ENCODE measurements around the gene MEGF9.

Gene MEGF9

GRCh38 chr9:120711841-120712538 lies 2.3 kb downstream of the MEGF9 start:
- no peak overlapping the region for H2AFZ ChIP-seq (ENCODE audit: low read length)
- H3K79me2 ChIP-seq (ENCODE audit: insufficient read depth, low read length): peaks cover 15% of the 10 kb centered on the region; the same call in 1 of the 2 replicates
- TF ChIP-seq EZH2 (IDR thresholded peaks at IDR 0.05; ENCODE audit: borderline replicate concordance, low read length) (no peak), CTCF (IDR thresholded peaks at IDR 0.05; ENCODE audit: low read length) (no peak)
- H4K20me1 ChIP-seq (ENCODE audit: insufficient read depth, low read length): no peaks in the 10 kb centered on the region
- H3K4me3 ChIP-seq (ENCODE audit: low read depth, low read length, poor library complexity, severe bottlenecking): peak overlapping the region; percentile 84
- H3K9ac ChIP-seq (ENCODE audit: low read length): peak overlapping the region; percentile 82; the same call in 1 of the 2 replicates
- H3K27me3 ChIP-seq (ENCODE audit: insufficient read depth, low read length): no peaks in the 10 kb centered on the region
- no peaks in the 10 kb centered on the region for H3K9me3 ChIP-seq (ENCODE audit: low read length)
- peak overlapping the region; percentile 52 for H3K27ac ChIP-seq (ENCODE audit: low read depth, low read length, poor library complexity, severe bottlenecking)
- peak overlapping the region; percentile 92 for H3K4me2 ChIP-seq (ENCODE audit: low read length)
- no peaks in the 10 kb centered on the region for H3K9me2 ChIP-seq (ENCODE audit: low read depth, low read length)
- peaks cover 52% of the 10 kb centered on the region for H3K4me1 ChIP-seq (ENCODE audit: insufficient read depth, low read length, severe bottlenecking)
- H3K36me3 ChIP-seq (ENCODE audit: insufficient read depth, low read length): no peaks in the 10 kb centered on the region
- H3F3A ChIP-seq (ENCODE audit: insufficient read depth, low read length): no peaks in the 10 kb centered on the region

- H3F3A ChIP-seq (ENCODE audit: insufficient read depth, low read length): no peaks in the 10 kb centered on the region
- no peak overlapping the region; the same call in 1 of the 2 replicates for H3K9ac ChIP-seq (ENCODE audit: low read length)
- no peaks in the 10 kb centered on the region for H3K9me3 ChIP-seq (ENCODE audit: low read length)
- H3K4me3 ChIP-seq (ENCODE audit: low read depth, low read length, poor library complexity, severe bottlenecking): peak overlapping the region; percentile 84
- H3K27ac ChIP-seq (ENCODE audit: low read depth, low read length, poor library complexity, severe bottlenecking): peak overlapping the region; percentile 52
- H3K36me3 ChIP-seq (ENCODE audit: insufficient read depth, low read length): no peaks in the 10 kb centered on the region
- TF ChIP-seq EZH2 (IDR thresholded peaks at IDR 0.05; ENCODE audit: borderline replicate concordance, low read length) (no peak), CTCF (IDR thresholded peaks at IDR 0.05; ENCODE audit: low read length) (no peak)
- no peak overlapping the region for H2AFZ ChIP-seq (ENCODE audit: low read length)
- peaks cover 53% of the 10 kb centered on the region for H3K4me1 ChIP-seq (ENCODE audit: insufficient read depth, low read length, severe bottlenecking)
- H3K9me2 ChIP-seq (ENCODE audit: low read depth, low read length): no peaks in the 10 kb centered on the region
- no peaks in the 10 kb centered on the region for H4K20me1 ChIP-seq (ENCODE audit: insufficient read depth, low read length)
- H3K27me3 ChIP-seq (ENCODE audit: insufficient read depth, low read length): no peaks in the 10 kb centered on the region
- H3K4me2 ChIP-seq (ENCODE audit: low read length): peak overlapping the region; percentile 92
- peaks cover 18% of the 10 kb centered on the region; the same call in 1 of the 2 replicates for H3K79me2 ChIP-seq (ENCODE audit: insufficient read depth, low read length)
These were observed 2.9 kb downstream of the MEGF9 start for GRCh38 chr9:120711354-120711753.

GRCh38 chr9:120710110-120710981 lies 3.9 kb downstream of the MEGF9 start:
- peaks cover 22% of the 10 kb centered on the region; the same call in 1 of the 2 replicates for H3K79me2 ChIP-seq (ENCODE audit: insufficient read depth, low read length)
- H3K4me1 ChIP-seq (ENCODE audit: insufficient read depth, low read length, severe bottlenecking): peaks cover 53% of the 10 kb centered on the region
- TF ChIP-seq EZH2 (IDR thresholded peaks at IDR 0.05; ENCODE audit: borderline replicate concordance, low read length) (no peak), CTCF (IDR thresholded peaks at IDR 0.05; ENCODE audit: low read length) (no peak)
- peak overlapping the region; percentile 92 for H3K4me2 ChIP-seq (ENCODE audit: low read length)
- no peak overlapping the region for H2AFZ ChIP-seq (ENCODE audit: low read length)
- H3K27me3 ChIP-seq (ENCODE audit: insufficient read depth, low read length): no peaks in the 10 kb centered on the region
- no peaks in the 10 kb centered on the region for H3K9me3 ChIP-seq (ENCODE audit: low read length)
- peak overlapping the region; percentile 51 for H3K27ac ChIP-seq (ENCODE audit: low read depth, low read length, poor library complexity, severe bottlenecking)
- peak overlapping the region; percentile 84 for H3K4me3 ChIP-seq (ENCODE audit: low read depth, low read length, poor library complexity, severe bottlenecking)
- H4K20me1 ChIP-seq (ENCODE audit: insufficient read depth, low read length): no peaks in the 10 kb centered on the region
- no peaks in the 10 kb centered on the region for H3K9me2 ChIP-seq (ENCODE audit: low read depth, low read length)
- no peaks in the 10 kb centered on the region for H3K36me3 ChIP-seq (ENCODE audit: insufficient read depth, low read length)
- H3F3A ChIP-seq (ENCODE audit: insufficient read depth, low read length): no peaks in the 10 kb centered on the region
- peak overlapping the region; percentile 17; the same call in 1 of the 2 replicates for H3K9ac ChIP-seq (ENCODE audit: low read length)

Measured in OCI-LY1 (cell line).